NCI-H345 treated with DMSO at 0.1 percent for 48 hours (cell line): Measurements from ENCODE around the gene IL1RAPL1.
"Not testable (repeated sequence)": the region's sequence is repeated elsewhere in the genome, so short reads cannot be mapped to it uniquely, and the experiment has no call there.

ENCODE experiments used
- DNase-seq: peaks from one replicate; lab custom pipeline; 2025; ENCODE audit not compliant: unreplicated experiment; lab: John Stamatoyannopoulos, UW

IL1RAPL1 gene

DNA sequence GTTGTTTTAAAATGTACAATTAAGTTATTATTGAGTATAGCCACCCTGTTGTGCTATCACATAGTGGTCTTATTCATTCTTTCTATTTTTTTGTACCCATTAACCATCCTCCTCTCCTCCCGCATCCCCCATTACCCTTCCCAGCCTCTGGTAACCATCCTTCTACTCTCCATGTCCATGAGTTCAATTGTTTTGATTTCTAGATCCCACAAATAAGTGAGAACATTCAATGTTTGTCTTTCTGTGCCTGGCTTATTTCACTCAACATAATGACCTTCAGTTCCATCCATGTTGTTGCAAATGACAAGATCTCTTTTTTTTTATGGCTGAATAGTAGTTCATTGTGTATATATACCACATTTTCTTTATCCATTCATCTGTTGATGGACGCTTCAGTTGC is 179.3 kb downstream of the IL1RAPL1 start:
- not testable (repeated sequence) for DNase-seq

DNA sequence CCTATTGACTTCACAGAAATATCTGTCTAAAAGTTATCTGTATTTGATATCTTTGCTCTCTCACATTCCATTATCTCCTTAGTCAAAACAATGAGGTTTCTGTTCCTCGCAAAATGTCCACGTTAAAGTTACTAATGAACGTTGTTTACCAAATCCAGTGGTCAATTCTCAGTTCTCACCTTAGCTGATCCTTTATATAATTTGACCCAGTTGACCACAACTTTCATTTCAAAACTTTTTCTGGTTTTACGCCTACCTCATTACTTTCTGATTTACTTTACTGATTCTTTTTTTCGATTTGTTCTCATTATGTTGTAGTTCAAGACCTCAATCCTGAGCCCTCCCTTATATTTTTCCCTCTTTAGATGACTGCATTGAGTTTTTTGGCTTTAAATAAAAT is 186.6 kb downstream of the IL1RAPL1 start:
- DNase-seq, result no peak

DNA sequence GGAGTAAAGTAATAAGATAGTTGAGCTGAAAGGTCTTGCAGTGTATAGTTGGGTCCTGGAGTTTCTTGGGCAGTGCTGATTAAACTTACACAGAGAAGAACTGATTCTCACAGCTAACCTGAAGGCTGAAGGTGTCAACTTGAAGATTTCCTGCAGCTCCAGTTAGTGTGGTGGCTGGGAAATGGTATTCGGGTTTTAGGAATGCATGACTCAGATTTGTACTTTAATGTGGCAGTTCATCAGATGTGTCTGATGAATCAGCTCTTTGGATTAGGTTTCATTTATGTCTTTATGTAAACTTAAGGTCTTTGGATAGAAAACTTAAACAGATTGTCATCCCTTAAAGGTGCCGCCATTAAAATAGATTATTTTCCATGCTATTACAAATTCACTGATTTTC is 200.0 kb downstream of the IL1RAPL1 start:
- no peak for DNase-seq

- not testable (repeated sequence) for DNase-seq
These were observed 213.4 kb downstream of the IL1RAPL1 start for GRCh38 chrX:28800671-28801070.

- DNase-seq, result no peak
These were observed 215.4 kb downstream of the IL1RAPL1 start for GRCh38 chrX:28802625-28803024.

GRCh38 chrX:28835991-28836390 is 248.7 kb downstream of the IL1RAPL1 start:
- no peak for DNase-seq

GRCh38 chrX:28843817-28844216 is 256.6 kb downstream of the IL1RAPL1 start:
- DNase-seq, result no peak

DNA sequence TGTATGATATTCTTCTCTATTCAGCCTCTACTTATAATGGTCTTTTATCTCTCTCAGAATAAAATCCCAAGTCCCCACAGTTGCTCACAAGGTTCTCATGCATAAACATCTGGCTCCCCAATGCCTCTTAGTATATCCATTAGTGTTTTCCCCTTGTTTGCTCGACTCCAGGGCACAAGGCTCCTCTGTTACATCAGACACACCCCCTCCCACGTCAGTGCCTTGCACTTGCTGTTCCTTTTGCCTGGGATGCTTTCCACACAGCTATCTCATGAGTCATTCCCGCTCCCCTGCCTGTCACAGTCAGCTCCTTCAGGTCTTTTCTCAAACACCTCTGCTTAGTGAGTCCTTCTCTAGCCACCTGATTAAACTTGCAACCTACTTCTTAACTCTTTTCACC is 260.2 kb downstream of the IL1RAPL1 start:
- DNase-seq, result no peak

GRCh38 chrX:28848707-28849106 is 261.5 kb downstream of the IL1RAPL1 start:
- no peak for DNase-seq

DNA sequence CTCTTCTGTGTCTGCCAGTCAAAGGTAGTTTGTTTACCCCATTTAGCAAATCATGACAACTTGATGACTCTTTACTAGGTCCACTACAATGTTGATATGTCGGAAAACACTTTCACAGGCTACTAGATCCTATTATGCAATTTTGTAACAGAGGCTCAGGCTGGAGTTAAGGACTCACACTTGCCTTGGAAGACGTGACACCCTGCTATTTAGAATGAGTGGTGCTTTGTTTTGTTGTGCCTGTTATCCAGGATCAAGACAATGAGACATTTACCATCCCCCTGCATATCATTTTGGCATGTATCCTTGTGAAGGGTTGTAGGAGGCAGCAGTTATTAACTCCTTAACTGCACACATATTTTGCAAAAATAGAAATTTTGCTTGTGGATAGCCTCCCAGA is 263.7 kb downstream of the IL1RAPL1 start:
- no peak for DNase-seq

DNA sequence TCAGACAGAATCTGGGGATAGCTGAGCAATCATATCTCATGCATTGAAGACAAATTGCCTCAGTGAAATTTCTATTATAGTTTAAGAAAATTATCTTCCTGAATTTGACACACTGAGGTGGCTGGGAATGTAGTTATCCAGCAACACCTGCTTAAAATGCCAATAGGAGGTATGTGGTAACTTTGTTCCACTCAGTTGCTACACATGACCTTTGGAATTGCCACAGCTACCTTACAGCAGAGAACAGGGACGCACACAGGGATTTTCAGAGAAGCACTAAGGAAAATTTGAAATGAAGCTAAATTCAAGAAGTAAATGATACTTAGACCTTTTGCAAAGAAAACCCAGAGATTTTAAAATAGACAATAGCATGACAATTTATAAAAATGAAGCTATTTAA is 264.6 kb downstream of the IL1RAPL1 start:
- no peak for DNase-seq

DNA sequence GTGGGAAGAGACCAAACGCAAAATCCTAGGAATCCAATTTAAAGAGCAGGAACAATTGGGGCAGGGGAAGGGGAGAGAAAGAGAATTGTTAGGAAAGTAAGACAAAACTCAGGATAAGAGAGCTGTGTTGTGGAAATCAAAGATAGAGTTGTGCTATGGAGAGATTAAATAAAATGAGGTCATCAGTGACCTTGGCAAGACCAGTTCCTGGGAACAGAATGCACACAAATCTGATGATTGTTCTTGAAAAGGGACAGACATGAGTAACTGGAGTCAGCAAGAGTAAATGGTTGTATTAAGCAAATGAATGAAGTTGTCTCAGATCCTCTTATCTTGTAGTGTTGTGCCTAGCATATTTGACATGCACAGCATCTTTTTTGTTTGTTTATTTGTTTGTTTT is 267.4 kb downstream of the IL1RAPL1 start:
- DNase-seq, result no peak

- DNase-seq, result no peak
These were observed 289.2 kb downstream of the IL1RAPL1 start for GRCh38 chrX:28876408-28876807.

DNA sequence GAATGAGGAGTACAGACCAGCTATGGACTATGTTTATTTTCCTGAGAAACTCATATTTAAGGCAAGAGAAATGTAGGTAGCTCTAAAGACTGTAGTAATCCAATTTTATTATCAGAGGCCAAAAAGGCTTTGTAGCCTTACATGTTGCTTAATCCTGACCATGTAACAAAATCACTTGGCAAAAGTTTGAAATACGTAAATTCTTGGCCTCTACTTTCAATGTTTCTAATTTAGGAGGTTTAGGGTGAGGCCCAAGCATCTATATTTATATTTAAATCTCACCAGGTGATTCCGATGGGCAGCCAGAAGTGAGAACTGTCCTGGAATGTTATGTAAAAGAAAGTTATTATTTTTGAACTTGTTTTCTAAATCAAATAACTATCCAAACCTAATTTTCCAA is 289.7 kb downstream of the IL1RAPL1 start:
- no peak for DNase-seq

DNA sequence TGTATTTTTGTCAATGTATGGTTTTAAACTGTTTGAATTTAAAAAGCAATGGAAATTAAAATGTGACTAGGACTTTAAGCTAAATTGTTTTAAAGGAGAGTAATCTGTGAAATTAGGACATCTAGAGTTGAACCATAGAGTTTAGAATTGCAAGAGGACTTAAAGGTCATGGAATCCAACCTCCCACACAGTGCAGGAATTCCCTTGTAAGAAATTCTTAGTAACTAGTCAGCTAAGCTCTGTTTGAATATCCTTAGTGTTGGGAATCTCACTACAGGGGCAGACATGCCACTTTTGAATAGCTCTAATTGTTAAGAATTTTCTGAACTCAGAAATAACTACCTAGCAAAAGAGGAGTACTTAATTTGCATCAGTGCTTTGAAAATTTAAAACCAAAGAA is 292.9 kb downstream of the IL1RAPL1 start:
- DNase-seq, result no peak

DNA sequence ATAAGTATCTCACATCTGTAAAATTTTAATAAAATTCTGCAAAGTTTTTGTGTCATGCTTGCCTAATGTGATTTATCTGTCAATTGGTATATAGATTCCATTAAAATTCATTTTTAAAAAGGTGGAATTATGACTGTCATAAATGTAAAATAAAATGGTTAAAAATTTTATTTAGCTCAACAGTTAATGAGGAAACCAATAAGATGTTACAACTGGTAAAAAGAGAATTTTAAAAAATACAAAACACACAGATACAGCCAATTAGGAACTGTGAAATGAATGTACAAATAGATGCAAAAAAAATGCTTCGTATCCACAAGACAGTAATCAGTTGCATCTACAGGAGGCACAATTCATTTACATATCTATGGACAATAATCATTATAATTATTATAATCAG is 297.6 kb downstream of the IL1RAPL1 start:
- no peak for DNase-seq

DNA sequence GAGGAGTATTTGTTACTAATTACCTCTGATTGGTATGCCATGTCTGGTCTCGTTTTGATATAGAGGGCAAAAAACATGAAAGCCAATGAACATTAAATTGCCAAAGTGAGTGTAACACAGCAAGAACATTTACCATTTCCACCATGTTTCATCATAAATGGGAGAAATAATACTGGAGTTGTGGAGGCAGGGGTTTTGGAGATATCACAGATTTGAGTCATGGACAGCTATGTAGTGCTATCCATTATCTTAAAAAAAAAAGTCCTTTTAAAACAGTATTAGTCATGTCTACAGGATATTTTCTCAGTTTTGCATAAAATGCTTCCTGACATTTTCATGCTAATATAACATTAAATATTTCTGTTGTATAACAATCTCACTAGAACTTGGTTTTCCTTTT is 301.2 kb downstream of the IL1RAPL1 start:
- no peak for DNase-seq

DNA sequence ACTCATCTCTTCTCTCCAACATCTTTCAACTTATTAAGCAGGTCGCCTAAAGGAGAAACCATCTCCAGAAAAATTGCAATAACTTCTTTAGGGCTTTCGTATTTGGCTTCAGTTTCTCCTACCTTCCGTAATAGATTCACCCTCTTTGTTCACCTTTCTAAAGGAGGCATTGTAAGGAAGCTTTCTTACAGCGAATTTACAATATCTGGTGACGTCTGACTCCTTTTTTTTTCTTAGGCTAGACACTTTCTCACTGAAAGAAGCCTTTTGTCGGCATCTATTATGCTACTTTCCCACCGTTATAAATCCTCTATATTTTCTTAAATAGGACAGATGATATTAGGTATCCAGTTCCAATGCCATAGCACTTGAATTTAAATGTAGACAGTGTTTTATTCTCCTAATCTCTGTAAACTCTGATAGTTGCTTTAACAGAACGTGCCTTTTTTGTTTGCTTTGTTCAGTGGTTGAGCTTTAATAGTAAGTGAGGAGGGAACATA is 302.4 kb downstream of the IL1RAPL1 start:
- DNase-seq, result no peak

- no peak for DNase-seq
These were observed 314.4 kb downstream of the IL1RAPL1 start for GRCh38 chrX:28901637-28902036.

DNA sequence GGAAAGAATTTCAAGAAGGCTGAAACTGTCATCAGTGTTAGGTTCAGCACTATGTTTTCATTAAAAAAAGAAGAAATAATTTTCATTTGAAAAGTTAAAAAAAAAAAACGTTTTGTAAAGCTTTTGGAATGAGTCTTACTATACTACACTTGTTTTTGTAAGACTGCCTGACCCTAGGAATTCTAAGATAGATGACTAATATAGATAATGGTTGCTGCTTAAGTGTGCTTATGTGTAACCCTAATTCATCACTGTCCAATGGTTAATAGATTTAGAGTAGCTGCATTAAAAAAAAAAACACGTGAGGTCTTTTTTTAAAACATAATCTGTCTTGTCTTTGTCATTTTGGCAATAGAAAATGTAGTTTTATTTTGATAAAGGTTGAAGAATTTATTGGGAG is 323.2 kb downstream of the IL1RAPL1 start:
- DNase-seq, result no peak

- peak; percentile 93 for DNase-seq
These were observed 333.1 kb downstream of the IL1RAPL1 start for GRCh38 chrX:28920153-28920943.

- no peak for DNase-seq
These were observed 334.9 kb downstream of the IL1RAPL1 start for GRCh38 chrX:28922106-28922505.

- DNase-seq, result no peak
These were observed 359.6 kb downstream of the IL1RAPL1 start for GRCh38 chrX:28946846-28947245.
